IMR-90 (cell line): ENCODE results near the gene TRMO.

Source experiments
- BHLHE40 ChIP-seq: fragments of 150-350 bp; IDR thresholded peaks from 2 replicates; pipeline ENCODE4 v1.6.1; 2016; ENCODE audit warnings: mild to moderate bottlenecking, low read depth, low read length
- CEBPB ChIP-seq: IDR thresholded peaks from 2 replicates; pipeline ENCODE4 v1.6.1; 2012; ENCODE audit warnings: low read depth, low read length, improper control_type of control experiment
- CTCF ChIP-seq: conservative IDR thresholded peaks from 2 replicates; pipeline ENCODE4 v1.5.1; 2012; ENCODE audit warnings: mild to moderate bottlenecking, low read depth, low read length, improper control_type of control experiment
- ELK1 ChIP-seq: fragments of 150-350 bp; IDR thresholded peaks from 2 replicates; pipeline ENCODE4 v1.6.1; 2016; ENCODE audit warnings: low read depth, mild to moderate bottlenecking, low read length, moderate library complexity, borderline replicate concordance
- MAFK ChIP-seq: IDR thresholded peaks from 2 replicates; pipeline ENCODE4 v1.6.1; 2012; ENCODE audit warnings: low read depth, low read length, improper control_type of control experiment
- POLR2A ChIP-seq: IDR thresholded peaks from 2 replicates; pipeline ENCODE4 v1.6.1; 2012; ENCODE audit warnings: mild to moderate bottlenecking, low read depth, low read length
- RAD21 ChIP-seq: IDR thresholded peaks from 2 replicates; pipeline ENCODE4 v1.6.1; 2012; ENCODE audit warnings: low read length, improper control_type of control experiment
- RCOR1 ChIP-seq: IDR thresholded peaks from 2 replicates; pipeline ENCODE4 v1.6.1; 2012; ENCODE audit warnings: mild to moderate bottlenecking, low read length, improper control_type of control experiment; ENCODE audit not compliant: insufficient replicate concordance
- USF2 ChIP-seq: fragments of 150-350 bp; IDR thresholded peaks from 2 replicates; pipeline ENCODE4 v1.6.1; 2017; ENCODE audit warnings: mild to moderate bottlenecking, antibody characterized with exemption, low read length, low read depth

GRCh38 chr9:97864396-97864795 lies 57.9 kb downstream of the TRMO start:
- TF ChIP-seq MAFK (no peak), POLR2A (no peak), CTCF (no peak), USF2 (no peak), RCOR1 (no peak), CEBPB (no peak), BHLHE40 (no peak), ELK1 (no peak), RAD21 (no peak)
